ENCODE measurements around the gene MED9.

GRCh38 chr17:17532991-17533390 lies 56.2 kb downstream of the MED9 start:
- TF ChIP-seq, protein P1, sequence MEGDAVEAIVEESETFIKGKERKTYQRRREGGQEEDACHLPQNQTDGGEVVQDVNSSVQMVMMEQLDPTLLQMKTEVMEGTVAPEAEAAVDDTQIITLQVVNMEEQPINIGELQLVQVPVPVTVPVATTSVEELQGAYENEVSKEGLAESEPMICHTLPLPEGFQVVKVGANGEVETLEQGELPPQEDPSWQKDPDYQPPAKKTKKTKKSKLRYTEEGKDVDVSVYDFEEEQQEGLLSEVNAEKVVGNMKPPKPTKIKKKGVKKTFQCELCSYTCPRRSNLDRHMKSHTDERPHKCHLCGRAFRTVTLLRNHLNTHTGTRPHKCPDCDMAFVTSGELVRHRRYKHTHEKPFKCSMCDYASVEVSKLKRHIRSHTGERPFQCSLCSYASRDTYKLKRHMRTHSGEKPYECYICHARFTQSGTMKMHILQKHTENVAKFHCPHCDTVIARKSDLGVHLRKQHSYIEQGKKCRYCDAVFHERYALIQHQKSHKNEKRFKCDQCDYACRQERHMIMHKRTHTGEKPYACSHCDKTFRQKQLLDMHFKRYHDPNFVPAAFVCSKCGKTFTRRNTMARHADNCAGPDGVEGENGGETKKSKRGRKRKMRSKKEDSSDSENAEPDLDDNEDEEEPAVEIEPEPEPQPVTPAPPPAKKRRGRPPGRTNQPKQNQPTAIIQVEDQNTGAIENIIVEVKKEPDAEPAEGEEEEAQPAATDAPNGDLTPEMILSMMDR (conservative IDR thresholded peaks at IDR 0.05; ENCODE audit: low read depth, low read length), result no peak
- TF ChIP-seq EZH2 (IDR thresholded peaks at IDR 0.05; ENCODE audit: borderline replicate concordance, low read depth, low read length, poor library complexity, severe bottlenecking), result no peak
